SH-SY5Y (cell line): ENCODE measurements around the gene C6orf15.

Experiments
- GATA2 ChIP-seq: IDR thresholded peaks from 2 replicates; pipeline ENCODE4 v1.6.1; 2011; ENCODE audit warnings: mild to moderate bottlenecking, low read depth, low read length
- GATA3 ChIP-seq: IDR thresholded peaks from 2 replicates; pipeline ENCODE4 v1.6.1; 2011; ENCODE audit warnings: low read depth, mild to moderate bottlenecking, low read length, moderate library complexity

- TF ChIP-seq GATA3 (no peak), GATA2 (no peak)
Measured at GRCh38 chr6:31087494-31088089, 24.8 kb downstream of the C6orf15 start.
